HTR-8/SVneo (cell line): ENCODE measurements around the gene CXCR3.
"Not testable (repeated sequence)": the region's sequence is repeated elsewhere in the genome, so short reads cannot be mapped to it uniquely, and the experiment has no call there.

Experiments
- DNase-seq: peaks from one replicate; pipeline ENCODE4 v3.0.0; 2011; ENCODE audit warnings: low spot score, mixed read lengths; ENCODE audit not compliant: insufficient read length
- FAIRE-seq: peaks from 2 replicates; lab custom pipeline; 2011; peaks lifted over from hg19 to GRCh38; lab: Jason Lieb, UNC

CXCR3 gene

DNA sequence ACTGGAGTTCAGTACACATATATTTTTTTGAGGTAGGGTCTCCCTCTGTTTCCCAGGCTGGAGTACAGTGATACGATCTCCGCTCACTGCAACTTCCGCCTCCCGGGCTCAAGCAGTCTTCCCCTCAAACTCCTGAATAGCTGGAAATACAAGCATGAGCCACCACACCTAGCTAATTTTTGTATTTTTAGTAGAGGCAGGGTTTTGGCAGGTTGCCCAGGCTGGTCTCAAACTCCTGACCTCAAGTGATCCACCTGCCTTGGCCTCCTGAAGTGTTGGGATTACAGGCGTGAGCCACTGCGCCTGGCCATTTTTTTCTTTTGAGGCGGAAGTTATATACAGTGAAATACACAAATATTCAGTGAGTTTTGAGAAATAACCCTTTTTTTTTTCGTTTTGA lies 46.9 kb downstream of the CXCR3 start:
- not testable (repeated sequence) for FAIRE-seq, DNase-seq
